HG02759 (cell line): Measurements from ENCODE around the gene ABL2.

ENCODE experiments used
- ATAC-seq: cut with Tn5 transposase; IDR thresholded peaks from one replicate; pipeline ENCODE4 v1.9.1; 2021; ENCODE audit warnings: mild to moderate bottlenecking, moderate library complexity; ENCODE audit not compliant: unreplicated experiment

ABL2 gene

GRCh38 chr1:179103999-179104398 lies 125.5 kb downstream of the ABL2 start:
- no peak for ATAC-seq

DNA sequence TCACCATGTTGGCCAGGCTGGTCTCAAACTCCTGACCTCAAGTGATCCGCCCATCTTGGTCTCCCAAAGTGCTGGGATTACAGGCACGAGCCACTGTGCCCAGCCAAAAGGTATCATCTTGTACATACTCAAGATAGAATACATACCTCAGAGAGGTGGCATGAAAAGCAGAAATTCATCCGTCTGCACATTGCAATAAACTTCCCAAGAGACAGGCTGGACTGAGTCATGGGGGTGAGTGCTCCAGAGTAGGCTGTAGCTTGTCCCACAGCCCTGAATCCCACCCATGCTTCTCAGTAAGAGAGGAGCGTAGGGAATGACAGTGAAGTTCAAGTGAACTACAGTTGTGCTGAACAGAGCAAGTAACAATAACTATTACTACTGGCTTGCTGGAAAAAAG lies 127.9 kb downstream of the ABL2 start:
- ATAC-seq = no peak

- no peak for ATAC-seq
Measured at GRCh38 chr1:179099891-179100290, 129.6 kb downstream of the ABL2 start.

- ATAC-seq = no peak
Measured at GRCh38 chr1:179095924-179096323, 133.6 kb downstream of the ABL2 start.

DNA sequence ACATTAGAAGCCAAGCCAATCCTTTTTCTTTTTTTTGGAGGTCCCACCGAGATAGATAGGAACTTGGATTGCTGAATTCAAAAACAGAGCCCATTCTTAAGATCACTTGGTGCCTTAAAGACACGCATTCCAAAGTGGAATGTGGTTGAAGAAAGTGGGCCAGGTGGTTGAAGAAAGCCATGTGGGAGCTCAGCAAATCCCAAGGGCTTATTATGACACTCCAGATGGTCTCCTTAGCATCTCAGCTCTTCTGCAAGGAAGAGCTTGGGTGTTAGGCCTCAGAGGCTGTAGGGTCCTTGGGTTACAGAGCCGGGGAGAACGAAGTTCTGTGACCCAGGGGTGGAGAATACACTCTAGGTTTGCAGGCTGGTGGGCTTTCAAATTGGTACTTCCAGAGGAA lies 134.1 kb downstream of the ABL2 start:
- ATAC-seq = no peak

DNA sequence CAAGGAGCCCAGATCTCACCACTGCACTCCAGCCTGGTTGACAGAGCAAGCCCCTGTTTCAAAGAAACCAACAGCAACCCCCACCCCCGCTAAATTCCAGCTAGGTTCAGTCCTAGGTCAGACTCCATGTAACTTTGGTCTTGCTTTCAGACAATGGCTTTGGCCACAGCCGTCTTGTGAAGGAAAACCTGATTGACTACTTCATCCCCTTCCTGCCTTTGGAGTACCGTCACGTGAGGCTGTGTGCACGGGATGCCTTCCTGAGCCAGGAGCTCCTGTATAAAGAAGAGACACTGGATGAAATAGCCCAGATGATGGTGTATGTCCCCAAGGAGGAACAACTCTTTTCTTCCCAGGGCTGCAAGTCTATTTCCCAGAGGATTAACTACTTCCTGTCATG lies 134.7 kb downstream of the ABL2 start:
- ATAC-seq = no peak

DNA sequence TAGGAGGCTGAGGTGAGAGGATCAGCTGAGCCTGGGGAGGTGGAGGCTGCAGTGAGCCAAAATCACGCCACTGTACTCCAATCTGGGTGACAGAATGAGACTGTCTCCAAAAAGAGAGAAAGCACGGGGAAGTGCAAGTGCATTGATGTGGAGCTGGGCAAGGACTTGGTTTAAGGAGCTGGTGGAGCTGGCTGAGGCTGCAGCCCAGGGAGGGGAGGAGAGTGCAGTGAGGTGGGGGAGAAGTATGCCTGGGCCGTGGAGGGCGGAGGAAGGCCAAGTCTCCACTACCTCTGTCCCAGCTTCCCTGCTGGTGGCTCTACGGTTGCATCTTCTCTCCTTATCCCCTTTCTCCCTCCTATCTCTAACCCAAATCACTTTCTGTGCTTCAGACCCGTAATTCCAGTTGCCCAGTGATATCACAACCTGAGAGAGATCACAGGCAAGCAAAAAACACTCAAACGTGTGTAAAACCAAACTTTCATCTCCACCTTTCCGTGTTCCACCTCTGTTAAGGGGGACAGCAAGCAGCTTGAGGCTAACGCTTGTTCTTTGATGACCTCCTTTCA lies 136.5 kb downstream of the ABL2 start:
- ATAC-seq = no peak

- ATAC-seq = no peak
Measured at GRCh38 chr1:179091691-179092165, 137.7 kb downstream of the ABL2 start.

GRCh38 chr1:179090923-179091322 lies 138.6 kb downstream of the ABL2 start:
- ATAC-seq = no peak

GRCh38 chr1:179090522-179090921 lies 139.0 kb downstream of the ABL2 start:
- ATAC-seq = no peak

DNA sequence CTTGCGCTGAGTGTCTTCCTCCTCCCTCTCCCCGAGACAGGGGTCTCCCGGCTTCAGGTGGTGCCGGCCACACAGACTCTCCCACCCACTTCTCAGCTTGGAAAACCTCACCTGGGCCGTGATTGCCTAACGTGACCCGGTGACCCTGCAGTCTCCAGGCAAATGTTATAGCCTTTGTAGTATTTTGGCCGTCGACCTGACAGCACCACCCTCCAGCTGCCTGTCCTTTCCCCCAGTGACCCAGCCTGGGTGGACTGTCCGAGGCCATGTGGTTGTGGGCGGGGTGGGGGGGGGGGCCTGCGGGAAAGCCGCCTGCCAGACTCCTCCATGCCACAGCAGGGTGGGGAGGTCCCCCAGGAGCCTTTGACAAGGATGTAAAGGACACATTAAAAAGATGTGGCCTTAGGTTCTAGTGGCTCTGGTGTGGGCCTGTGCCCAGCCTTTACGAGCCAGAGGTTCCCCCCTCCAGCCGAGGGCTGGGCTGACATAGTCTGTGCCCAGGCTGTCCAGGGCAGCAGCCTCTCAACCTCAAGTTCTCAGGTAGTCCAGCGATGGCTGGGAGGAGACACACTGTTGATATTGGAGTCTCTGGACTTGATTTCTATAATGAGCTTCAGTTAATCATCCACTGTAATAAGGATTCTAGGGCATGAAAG lies 139.5 kb downstream of the ABL2 start:
- ATAC-seq = no peak

DNA sequence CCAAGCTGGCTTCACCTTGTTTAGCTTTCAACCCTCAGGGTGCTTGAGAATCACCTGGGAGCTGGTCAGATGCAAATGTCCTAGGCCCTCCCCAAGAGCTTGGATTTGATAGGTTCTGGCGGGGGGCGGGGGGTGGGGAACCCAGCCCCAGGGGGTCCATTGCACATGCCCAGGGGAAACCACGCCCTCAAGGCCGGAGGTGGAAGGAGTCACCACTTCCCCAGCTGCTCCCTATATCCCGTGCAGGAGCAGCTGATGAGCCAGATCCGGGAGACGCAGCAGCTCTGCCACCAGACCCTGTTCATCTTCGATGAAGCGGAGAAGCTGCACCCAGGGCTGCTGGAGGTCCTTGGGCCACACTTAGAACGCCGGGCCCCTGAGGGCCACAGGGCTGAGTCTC lies 141.8 kb downstream of the ABL2 start:
- ATAC-seq = no peak

DNA sequence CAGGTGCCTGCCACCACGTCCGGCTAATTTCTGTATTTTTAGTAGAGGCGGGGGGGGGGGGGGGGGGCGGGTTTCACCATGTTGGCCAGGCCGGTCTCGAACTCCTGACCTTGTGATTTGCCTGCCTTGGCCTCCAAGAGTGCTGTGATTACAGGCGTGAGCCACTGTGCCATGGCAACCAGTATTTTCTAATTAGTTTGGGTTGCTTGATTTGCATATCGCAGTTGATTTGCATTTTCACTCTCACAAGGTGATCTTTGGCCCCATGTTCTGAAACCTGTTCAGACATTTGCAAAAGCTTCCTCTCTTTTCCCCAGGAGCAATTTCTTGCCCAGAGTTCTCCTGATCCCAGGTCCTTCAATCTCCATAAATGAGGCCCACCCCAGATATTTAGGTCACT lies 145.9 kb downstream of the ABL2 start:
- no peak for ATAC-seq

DNA sequence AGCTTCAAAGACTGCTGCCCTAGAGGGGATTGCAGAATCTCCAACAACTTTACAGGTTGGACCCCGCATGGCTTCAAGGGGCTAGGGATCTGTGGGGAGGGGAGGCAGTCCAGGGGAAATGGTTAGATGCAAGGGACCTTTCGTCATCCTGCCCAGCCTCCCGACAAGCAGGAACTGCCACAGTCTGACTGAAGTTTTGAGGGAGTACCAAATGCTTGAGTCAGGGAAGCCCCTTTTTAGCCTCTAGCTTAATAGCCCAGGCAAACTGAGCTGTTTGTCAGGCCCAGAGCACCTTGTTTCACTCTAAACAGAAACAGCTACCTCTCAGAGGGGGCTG lies 146.5 kb downstream of the ABL2 start:
- ATAC-seq = no peak

GRCh38 chr1:179082333-179082998 lies 147.0 kb downstream of the ABL2 start:
- ATAC-seq = peak; percentile 23

DNA sequence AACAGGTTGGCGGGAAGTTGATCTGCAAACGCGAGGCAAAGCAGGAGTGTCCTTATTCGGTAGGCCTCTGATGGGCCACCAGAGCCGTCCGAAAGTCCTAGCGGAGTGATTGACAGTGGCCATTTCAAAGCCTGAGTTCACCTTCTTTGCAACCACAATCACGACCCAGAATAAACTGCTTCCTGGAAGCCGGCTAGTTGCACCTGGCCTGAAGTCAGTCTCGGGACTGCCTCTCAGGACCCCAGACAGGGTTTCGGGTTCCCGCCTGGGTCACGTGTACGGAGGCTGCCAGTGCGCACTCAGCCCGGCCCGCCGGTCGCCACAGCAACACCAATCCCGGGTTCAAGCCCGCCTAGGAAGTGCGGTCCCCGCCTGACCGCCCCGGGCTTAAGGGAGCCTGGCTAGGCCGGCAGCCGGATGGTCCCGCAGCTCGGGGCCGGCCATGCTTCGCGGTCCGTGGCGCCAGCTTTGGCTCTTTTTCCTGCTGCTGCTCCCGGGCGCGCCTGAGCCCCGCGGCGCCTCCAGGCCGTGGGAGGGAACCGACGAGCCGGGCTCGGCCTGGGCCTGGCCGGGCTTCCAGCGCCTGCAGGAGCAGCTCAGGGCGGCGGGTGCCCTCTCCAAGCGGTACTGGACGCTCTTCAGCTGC lies 147.7 kb downstream of the ABL2 start, which contains the start of gene TOR3A:
TOR3A (plus strand) TSS at position 384 of the 646 bp plus-strand sequence; CDS start at position 443, 59 bp downstream.
- peak; percentile 91 for ATAC-seq

- ATAC-seq = no peak
Measured at GRCh38 chr1:179080866-179081686, 148.4 kb downstream of the ABL2 start.

DNA sequence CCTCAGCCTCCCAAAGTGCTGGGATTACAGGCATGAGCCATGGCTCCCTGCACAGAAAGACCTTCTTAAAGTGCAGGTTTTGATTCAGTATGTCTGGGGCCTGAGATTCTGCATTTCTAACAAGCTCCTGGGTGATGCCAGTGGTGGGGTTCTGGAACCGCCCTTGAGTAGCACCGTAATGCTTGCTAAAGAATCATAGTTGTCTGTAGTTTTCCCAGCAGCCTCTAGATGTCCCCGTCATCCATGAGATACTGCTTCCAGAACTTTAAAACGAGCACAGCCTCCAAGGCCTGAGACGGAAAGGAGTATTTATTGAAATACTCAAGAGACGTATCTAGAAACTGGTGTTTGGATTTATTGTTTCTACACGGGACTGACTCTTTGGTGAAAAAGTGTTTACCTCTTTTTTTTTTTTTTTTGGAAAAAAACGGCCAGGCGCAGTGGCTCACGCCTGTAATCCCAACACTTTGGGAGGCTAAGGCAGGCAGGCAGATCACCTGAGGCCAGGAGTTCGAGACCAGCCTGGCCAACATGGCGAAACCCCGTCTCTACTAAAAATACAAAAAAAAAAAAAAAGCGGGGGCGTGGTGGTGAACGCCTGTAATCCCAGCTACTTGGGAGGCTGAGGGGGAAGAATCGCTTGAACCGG lies 150.2 kb downstream of the ABL2 start:
- no peak for ATAC-seq

DNA sequence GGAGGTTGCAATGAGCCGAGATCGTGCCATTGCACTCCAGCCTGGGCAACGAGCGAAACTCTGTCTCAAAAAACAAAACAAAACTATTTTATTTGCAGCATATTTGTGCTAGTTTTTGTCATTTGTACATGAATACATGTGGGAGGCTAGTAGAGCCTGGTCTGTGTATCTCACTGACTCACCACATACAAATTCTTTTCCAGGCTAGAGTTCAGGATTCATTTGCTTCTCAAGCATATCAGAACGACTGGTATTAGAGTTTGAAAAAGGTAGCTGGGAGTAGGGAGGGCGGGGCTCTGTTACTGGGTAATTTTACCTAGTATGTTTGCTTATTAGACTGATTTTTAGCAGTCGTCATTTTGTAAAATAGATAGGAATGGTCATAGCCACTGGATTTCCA lies 152.1 kb downstream of the ABL2 start:
- ATAC-seq = no peak

DNA sequence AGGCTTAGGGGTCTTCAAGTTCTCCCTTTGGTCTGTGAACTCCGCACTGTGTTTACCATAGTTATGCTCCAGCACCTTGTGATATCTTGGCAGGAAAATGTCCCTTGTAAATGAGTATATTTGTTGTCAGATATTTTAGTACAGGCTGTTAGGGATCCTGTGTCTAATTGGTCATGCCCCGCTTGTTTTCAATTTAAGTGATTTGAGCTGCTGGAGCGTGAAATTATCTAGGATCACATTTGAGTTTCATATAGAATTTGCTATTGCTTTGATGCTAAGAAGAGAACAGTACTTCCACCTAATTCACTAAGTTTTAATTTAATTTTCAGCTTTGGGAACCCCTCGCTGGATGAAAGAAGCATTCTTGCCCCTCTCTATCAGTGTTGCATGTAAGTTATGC lies 163.0 kb downstream of the ABL2 start:
- no peak for ATAC-seq
